ENCODE results near the gene CADM2. TPM values are rescaled to one million over a fixed set of nuclear protein-coding genes. Genes with fewer than 3 reads are reported as not detected.
"Not testable (repeated sequence)": the region's sequence is repeated elsewhere in the genome, so short reads cannot be mapped to it uniquely, and the experiment has no call there.

The CADM2 gene
- total RNA-seq, 4 donors from 2014 or later = 1.7 to 34.7 (median 7.9) TPM

- ATAC-seq (ENCODE audit: low FRiP score) (no peak), DNase-seq (ENCODE audit: low spot score) (no peak)
- no peak for TF ChIP-seq CTCF (IDR thresholded peaks at IDR 0.05)
Observed at GRCh38 chr3:85502148-85502875, 543.5 kb downstream of the CADM2 start.

- not testable (repeated sequence) for DNase-seq (ENCODE audit: low spot score); ATAC-seq (ENCODE audit: low FRiP score)
Observed at GRCh38 chr3:85504129-85504784, 545.5 kb downstream of the CADM2 start.

GRCh38 chr3:85504785-85505511, 546.2 kb downstream of the CADM2 start:
- not testable (repeated sequence) for DNase-seq (ENCODE audit: low spot score); ATAC-seq (ENCODE audit: low FRiP score)

- DNase-seq (ENCODE audit: low spot score) = not testable (repeated sequence)
Observed at GRCh38 chr3:85507052-85507451, 548.3 kb downstream of the CADM2 start.

GRCh38 chr3:85508659-85509058, 549.9 kb downstream of the CADM2 start:
- ATAC-seq (ENCODE audit: low FRiP score) = no peak
- TF ChIP-seq CTCF (IDR thresholded peaks at IDR 0.05) = no peak

More at GRCh38 chr3:85507052-85507451, 548.3 kb downstream of the CADM2 start:
- not testable (repeated sequence) for ATAC-seq (ENCODE audit: low FRiP score)

GRCh38 chr3:85516146-85516545, 557.4 kb downstream of the CADM2 start:
- TF ChIP-seq CTCF (IDR thresholded peaks at IDR 0.05) = no peak
- ATAC-seq (ENCODE audit: low FRiP score) (no peak), DNase-seq (ENCODE audit: low spot score) (no peak)

More at GRCh38 chr3:85508659-85509058, 549.9 kb downstream of the CADM2 start:
- DNase-seq (ENCODE audit: low spot score) = no peak

GRCh38 chr3:85524104-85524503, 565.3 kb downstream of the CADM2 start:
- DNase-seq (ENCODE audit: low spot score) = no peak
- TF ChIP-seq CTCF (IDR thresholded peaks at IDR 0.05) = no peak

GRCh38 chr3:85525264-85525663, 566.5 kb downstream of the CADM2 start:
- no peak for DNase-seq (ENCODE audit: low spot score)
- TF ChIP-seq CTCF (IDR thresholded peaks at IDR 0.05) = no peak
- no peak for ATAC-seq (ENCODE audit: low FRiP score)

More at GRCh38 chr3:85524104-85524503, 565.3 kb downstream of the CADM2 start:
- ATAC-seq (ENCODE audit: low FRiP score) = no peak

Measured in omental fat pad (tissue), 4 donors.